Measurements from ENCODE around the gene MRC1. TPM values are rescaled to one million over a fixed set of nuclear protein-coding genes. Genes with fewer than 3 reads are reported as not detected.

MRC1 gene
- total and polyA plus RNA-seq, 10 of the 15 experiments (the other 5 are each of a cell fraction or from before 2014, with no cell fraction given) = 0.01 to 0.21 (median 0.03) TPM; not detected in 5

GRCh38 chr10:17836942-17837341 lies 27.8 kb downstream of the MRC1 start:
- no peak overlapping the region for H3K4me2 ChIP-seq (ENCODE audit: control insufficient read depth, insufficient read depth)
- 24% methylated on average over 8 of the region's 8 CpGs for WGBS (ENCODE audit: insufficient coverage, insufficient replicate concordance, low lambda C conversion rate, missing lambda C conversion rate)
- H3K9me3 ChIP-seq (replicated peaks; ENCODE audit: control insufficient read depth, insufficient read depth, low read length) = no peaks in the 10 kb centered on the region
- no TSS peak for BruUV-seq (replicated peaks)
- no peaks in the 10 kb centered on the region for H3K36me3 ChIP-seq (ENCODE audit: control insufficient read depth in 2 of 2, insufficient read depth in 2 of 2, low read length in 1 of 2)
- TF ChIP-seq JUNB (IDR thresholded peaks at IDR 0.05) (no peak), E4F1 (IDR thresholded peaks at IDR 0.05; ENCODE audit: borderline replicate concordance, partially characterized antibody) (no peak), TBL1XR1 (IDR thresholded peaks at IDR 0.05; ENCODE audit: low read depth, low read length) (no peak), CBFB (IDR thresholded peaks at IDR 0.05; ENCODE audit: low read depth) (no peak), ZNF207 (IDR thresholded peaks at IDR 0.05; ENCODE audit: borderline replicate concordance) (no peak), SUZ12 (IDR thresholded peaks at IDR 0.05; ENCODE audit: unreplicated experiment) (no peak), WRNIP1 (IDR thresholded peaks at IDR 0.05; ENCODE audit: borderline replicate concordance, low read depth, low read length) (no peak), ATF3 (IDR thresholded peaks at IDR 0.05; ENCODE audit: borderline replicate concordance, extremely low read depth, low read depth, low read length) (no peak), LARP7 (IDR thresholded peaks at IDR 0.05) (no peak), NFIC (IDR thresholded peaks at IDR 0.05; ENCODE audit: low read depth, low read length) (no peak), NFXL1 (IDR thresholded peaks at IDR 0.05; ENCODE audit: borderline replicate concordance) (no peak), FOXK2 (IDR thresholded peaks at IDR 0.05) (no peak), MTA2 (IDR thresholded peaks at IDR 0.05; ENCODE audit: low read depth) (no peak), RCOR1 (conservative IDR thresholded peaks at IDR 0.05; ENCODE audit: low read depth, low read length) (no peak), POLR2AphosphoS5 (IDR thresholded peaks at IDR 0.05; ENCODE audit: low read length) (no peak), ZNF217 (IDR thresholded peaks at IDR 0.05) (no peak)
- TF ChIP-seq, protein P1, sequence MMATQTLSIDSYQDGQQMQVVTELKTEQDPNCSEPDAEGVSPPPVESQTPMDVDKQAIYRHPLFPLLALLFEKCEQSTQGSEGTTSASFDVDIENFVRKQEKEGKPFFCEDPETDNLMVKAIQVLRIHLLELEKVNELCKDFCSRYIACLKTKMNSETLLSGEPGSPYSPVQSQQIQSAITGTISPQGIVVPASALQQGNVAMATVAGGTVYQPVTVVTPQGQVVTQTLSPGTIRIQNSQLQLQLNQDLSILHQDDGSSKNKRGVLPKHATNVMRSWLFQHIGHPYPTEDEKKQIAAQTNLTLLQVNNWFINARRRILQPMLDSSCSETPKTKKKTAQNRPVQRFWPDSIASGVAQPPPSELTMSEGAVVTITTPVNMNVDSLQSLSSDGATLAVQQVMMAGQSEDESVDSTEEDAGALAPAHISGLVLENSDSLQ (IDR thresholded peaks at IDR 0.05) = no peak
- DNase-seq (ENCODE audit: low read depth, low spot score) (no peak), ATAC-seq (no peak), FAIRE-seq (no peak)
- ChIA-PET POLR2A (no interaction called here), SMC1A (ENCODE audit: uncharacterized antibody, unreplicated experiment) (no interaction called here), RAD21 (ENCODE audit: unreplicated experiment) (no interaction called here), CTCF (interaction anchor here (1.2 kb wide), 1 partner anchor 11 kb away, joined by 3 read pairs; no protein-coding TSS in a partner anchor)
- H4K20me1 ChIP-seq (ENCODE audit: control insufficient read depth, insufficient read depth) = no peaks in the 10 kb centered on the region
- no peaks in the 10 kb centered on the region for H3K4me1 ChIP-seq (ENCODE audit: control insufficient read depth, insufficient read depth, low read length)
- in situ Hi-C loops (cut with MboI) = no loop called here
- no peak overlapping the region for H3K9ac ChIP-seq (ENCODE audit: control insufficient read depth, insufficient read depth, low read length)
- intact Hi-C loops (cut with micrococcal nuclease; ENCODE audit: unreplicated experiment) = no loop called here
- no peak overlapping the region for H3K27ac ChIP-seq (ENCODE audit: control insufficient read depth, insufficient read depth)
- H3K79me2 ChIP-seq (ENCODE audit: control insufficient read depth, insufficient read depth, low read length) = no peaks in the 10 kb centered on the region
- peaks cover 2 to 4% of the 10 kb centered on the region in 2 experiments; a peak in 2 of 4 replicates for H3K27me3 ChIP-seq (replicated peaks in 1 of 2; ENCODE audit: control insufficient read depth in 2 of 2, insufficient read depth in 2 of 2, low read length in 1 of 2)
- H2AFZ ChIP-seq (ENCODE audit: control insufficient read depth, low read depth, low read length) = no peak overlapping the region
- H3K4me3 ChIP-seq = no peak overlapping the region

Measured in GM12878 (cell line).